Caco-2 (cell line): Measurements from ENCODE around the gene PTGES3L. TPM values are rescaled to one million over a fixed set of nuclear protein-coding genes. Genes with fewer than 3 reads are reported as not detected.

Experiments used
- BruUV-seq: library from RNA; stranded (reverse); fragments of 400-500 nt; replicated peaks from 2 replicates; lab custom pipeline; 2021; lab: Mats Ljungman, UMichigan
- CTCF ChIA-PET: fragments of 300-600 bp; sonication (Branson Sonifier 250); formaldehyde crosslinking; loops from one replicate; lab custom pipeline; 2022; ENCODE audit warnings: antibody characterized with exemption; lab: Charles Lee
- POLR2A ChIA-PET: fragments of 300-600 bp; sonication (Branson Sonifier 250); formaldehyde crosslinking; loops from one replicate; lab custom pipeline; 2022; ENCODE audit warnings: antibody characterized with exemption; lab: Charles Lee
- DNase-seq, 2 experiments: peaks; one replicate each; pipeline versions ENCODE4 v3.0.0 to v3.0.0-alpha.2; 2020 to 2022
- H3K27me3 ChIP-seq: replicated peaks from 2 replicates; pipeline ENCODE4 v1.6.0; 2011; ENCODE audit warnings: low read length; ENCODE audit not compliant: control insufficient read depth, insufficient read depth
- H3K36me3 ChIP-seq: 2 replicates; pipeline ENCODE4 v1.5.1; 2011; ENCODE audit warnings: low read length; ENCODE audit not compliant: control insufficient read depth, insufficient read depth
- H3K4me1 ChIP-seq: fragments of 250-450 bp; sonication (Bioruptor Pico); 2 replicates; pipeline ENCODE4 v1.5.1; 2020; ENCODE audit warnings: mild to moderate bottlenecking
- H3K4me3 ChIP-seq: 2 replicates; pipeline ENCODE4 v1.5.1; 2011; ENCODE audit warnings: low read depth, mild to moderate bottlenecking, control low read depth, low read length
- H3K9me3 ChIP-seq: fragments of 250-450 bp; sonication (Bioruptor Pico); 2 replicates; pipeline ENCODE4 v1.5.1; 2020; ENCODE audit warnings: mild to moderate bottlenecking, moderate library complexity
- H3K27ac Mint-ChIP-seq: one replicate; pipeline ENCODE4 v1.8.0; 2022; ENCODE audit warnings: mixed read lengths; ENCODE audit not compliant: unreplicated experiment
- H3K27me3 Mint-ChIP-seq: one replicate; pipeline ENCODE4 v1.8.0; 2022; ENCODE audit warnings: mixed read lengths; ENCODE audit not compliant: insufficient read depth, unreplicated experiment
- H3K36me3 Mint-ChIP-seq: one replicate; pipeline ENCODE4 v1.8.0; 2022; ENCODE audit warnings: mild to moderate bottlenecking, mixed read lengths; ENCODE audit not compliant: insufficient read depth, unreplicated experiment
- H3K4me1 Mint-ChIP-seq: one replicate; pipeline ENCODE4 v1.8.0; 2022; ENCODE audit warnings: low read depth, mixed read lengths; ENCODE audit not compliant: unreplicated experiment
- H3K4me3 Mint-ChIP-seq: one replicate; pipeline ENCODE4 v1.8.0; 2022; ENCODE audit warnings: mild to moderate bottlenecking, moderate library complexity, mixed read lengths; ENCODE audit not compliant: unreplicated experiment
- H3K9me3 Mint-ChIP-seq: one replicate; pipeline ENCODE4 v1.8.0; 2022; ENCODE audit warnings: mixed read lengths; ENCODE audit not compliant: unreplicated experiment
- intact Hi-C: fragments of 100-400 bp; cut with micrococcal nuclease; formaldehyde crosslinking; loops from one replicate; pipeline ENCODE4 v1.10.0; 2022; ENCODE audit not compliant: unreplicated experiment
- total RNA-seq: library from RNA; stranded (reverse); gene quantifications from 2 replicates; pipeline ENCODE4 v1.2.3, GENCODE V29; 2022
- TF ChIP-seq, protein P1 (sequence below), 2 experiments: fragments of 200-600 bp in 1 of 2; IDR thresholded peaks; 1 replicate in 1 of 2; 2 replicates in 1 of 2; pipeline versions ENCODE4 v1.5.1 to v1.8.0; 2011 to 2022; ENCODE audit warnings: antibody characterized with exemption in 1 of 2, control low read depth in 1 of 2, inconsistent platforms in 1 of 2, low read depth in 1 of 2, low read length in 1 of 2, mild to moderate bottlenecking in 1 of 2, moderate library complexity in 1 of 2; ENCODE audit not compliant: insufficient read depth in 1 of 2, severe bottlenecking in 1 of 2, unreplicated experiment in 1 of 2

PTGES3L gene
- total RNA-seq, 1 experiment from 2014 or later = 1.2 TPM

DNA sequence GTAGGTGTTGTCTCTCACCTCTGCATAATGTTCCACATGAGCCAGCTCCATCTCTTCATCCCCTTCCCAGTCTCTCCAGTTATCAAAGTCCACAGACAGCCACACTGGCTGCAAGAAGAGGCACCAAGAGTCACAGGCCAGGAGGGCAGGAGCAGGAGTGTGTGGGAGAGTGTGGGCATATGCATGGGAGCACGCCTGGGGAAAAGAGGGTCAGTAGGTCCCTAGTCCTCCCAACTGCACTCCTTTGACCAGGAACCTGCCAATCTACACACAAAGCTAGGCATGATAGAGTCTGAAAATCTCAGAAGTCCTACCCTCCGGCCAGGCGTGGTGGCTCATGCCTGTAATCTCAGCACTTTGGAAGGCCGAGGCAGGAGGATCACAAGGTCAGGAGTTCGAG lies 8.3 kb downstream of the PTGES3L start:
- Mint-ChIP-seq H3K36me3 (peaks cover 6% of the 10 kb centered on the region), H3K9me3 (no peaks in the 10 kb centered on the region), H3K4me3 (no peak overlapping the region), H3K27me3 (no peaks in the 10 kb centered on the region), H3K27ac (no peak overlapping the region), H3K4me1 (no peaks in the 10 kb centered on the region)
- ChIA-PET POLR2A (interaction anchor here (0.7 kb wide), 1 partner anchor 26 kb away, joined by 3 read pairs; the partner anchor contains the start of gene RPL27), CTCF (no interaction called here)
- intact Hi-C loops = no loop called here
- TF ChIP-seq, protein P1, sequence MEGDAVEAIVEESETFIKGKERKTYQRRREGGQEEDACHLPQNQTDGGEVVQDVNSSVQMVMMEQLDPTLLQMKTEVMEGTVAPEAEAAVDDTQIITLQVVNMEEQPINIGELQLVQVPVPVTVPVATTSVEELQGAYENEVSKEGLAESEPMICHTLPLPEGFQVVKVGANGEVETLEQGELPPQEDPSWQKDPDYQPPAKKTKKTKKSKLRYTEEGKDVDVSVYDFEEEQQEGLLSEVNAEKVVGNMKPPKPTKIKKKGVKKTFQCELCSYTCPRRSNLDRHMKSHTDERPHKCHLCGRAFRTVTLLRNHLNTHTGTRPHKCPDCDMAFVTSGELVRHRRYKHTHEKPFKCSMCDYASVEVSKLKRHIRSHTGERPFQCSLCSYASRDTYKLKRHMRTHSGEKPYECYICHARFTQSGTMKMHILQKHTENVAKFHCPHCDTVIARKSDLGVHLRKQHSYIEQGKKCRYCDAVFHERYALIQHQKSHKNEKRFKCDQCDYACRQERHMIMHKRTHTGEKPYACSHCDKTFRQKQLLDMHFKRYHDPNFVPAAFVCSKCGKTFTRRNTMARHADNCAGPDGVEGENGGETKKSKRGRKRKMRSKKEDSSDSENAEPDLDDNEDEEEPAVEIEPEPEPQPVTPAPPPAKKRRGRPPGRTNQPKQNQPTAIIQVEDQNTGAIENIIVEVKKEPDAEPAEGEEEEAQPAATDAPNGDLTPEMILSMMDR (IDR thresholded peaks at IDR 0.05; ENCODE audit: insufficient read depth in 1 of 2, low read depth in 1 of 2, low read length in 1 of 2, severe bottlenecking in 1 of 2, unreplicated experiment in 1 of 2) = no peak
- Histone ChIP-seq H3K36me3 (no peaks in the 10 kb centered on the region), H3K4me1 (no peaks in the 10 kb centered on the region), H3K4me3 (no peak overlapping the region), H3K9me3 (no peaks in the 10 kb centered on the region), H3K27me3 (no peaks in the 10 kb centered on the region)
- BruUV-seq = no TSS peak
- no peak for DNase-seq

DNA sequence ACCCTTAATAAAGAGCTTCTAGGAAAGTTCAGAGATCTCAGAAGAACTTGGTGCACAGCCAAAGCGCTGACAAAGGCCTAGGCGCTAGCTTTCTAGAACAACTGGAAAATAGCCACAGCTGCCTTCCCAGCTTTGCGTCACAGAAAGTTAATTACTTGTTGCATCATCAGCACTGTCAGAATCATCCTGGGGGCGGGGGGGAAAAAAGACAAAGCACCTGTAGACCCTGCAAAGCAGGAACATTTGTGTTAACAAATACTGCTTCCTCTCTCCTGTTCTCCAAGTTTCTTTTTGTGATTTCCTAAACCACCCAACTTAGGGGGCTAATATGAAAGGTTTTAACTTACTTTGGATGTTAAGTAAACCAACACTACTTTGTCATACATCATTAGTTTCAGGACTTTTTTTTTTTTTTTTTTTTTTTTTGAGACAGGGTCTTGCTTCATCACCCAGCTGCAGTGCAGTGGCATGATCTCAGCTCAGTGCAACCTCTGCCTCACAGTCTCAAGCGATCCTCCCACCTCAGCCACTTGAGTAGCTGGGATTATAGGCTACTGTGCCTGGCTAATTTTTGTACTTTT lies 10.8 kb downstream of the PTGES3L start:
- ChIA-PET CTCF (interaction anchor here (0.6 to 1.7 kb wide), 2 partner anchors 29 to 145 kb away, joined by 3 to 4 read pairs; partner anchors contain the start of gene RPL27), POLR2A (interaction anchor here (0.5 to 0.9 kb wide), 4 partner anchors 9 to 392 kb away, joined by 3 to 5 read pairs (median 4); partner anchors contain the start of gene TUBG1)
- Histone ChIP-seq H3K4me3 (no peak overlapping the region), H3K36me3 (no peaks in the 10 kb centered on the region), H3K4me1 (no peaks in the 10 kb centered on the region), H3K9me3 (no peaks in the 10 kb centered on the region), H3K27me3 (no peaks in the 10 kb centered on the region)
- Mint-ChIP-seq H3K36me3 (peaks cover 7% of the 10 kb centered on the region), H3K4me3 (no peak overlapping the region), H3K27me3 (no peaks in the 10 kb centered on the region), H3K9me3 (no peaks in the 10 kb centered on the region), H3K4me1 (no peaks in the 10 kb centered on the region), H3K27ac (no peak overlapping the region)
- TF ChIP-seq, protein P1 (IDR thresholded peaks at IDR 0.05; ENCODE audit: insufficient read depth in 1 of 2, low read depth in 1 of 2, low read length in 1 of 2, severe bottlenecking in 1 of 2, unreplicated experiment in 1 of 2) = no peak
- BruUV-seq = no TSS peak
- intact Hi-C loops = no loop called here
- DNase-seq = no peak

DNA sequence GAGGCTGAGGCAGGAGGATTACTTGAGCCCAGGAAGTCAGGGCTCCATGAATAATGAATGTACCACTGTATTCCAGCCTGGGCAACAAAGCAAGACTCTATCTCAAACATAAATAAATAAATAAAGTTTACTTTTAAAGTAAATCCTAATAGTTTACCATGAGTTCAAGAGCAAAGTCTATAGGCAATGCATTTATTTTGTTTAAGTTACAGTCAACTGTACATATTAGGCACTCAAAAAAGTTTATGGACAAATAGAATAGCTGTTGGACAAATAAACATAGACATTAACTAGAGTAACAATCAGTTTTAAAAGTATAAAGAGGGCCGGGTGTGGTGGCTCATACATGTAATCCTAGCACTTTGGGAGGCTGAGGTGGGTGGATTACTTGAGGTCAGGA lies 12.0 kb downstream of the PTGES3L start:
- no peak overlapping the region for H3K4me3 Mint-ChIP-seq
- TF ChIP-seq, protein P1 (IDR thresholded peaks at IDR 0.05; ENCODE audit: insufficient read depth in 1 of 2, low read depth in 1 of 2, low read length in 1 of 2, severe bottlenecking in 1 of 2, unreplicated experiment in 1 of 2) = no peak
- no peaks in the 10 kb centered on the region for H3K36me3 ChIP-seq
- H3K27ac Mint-ChIP-seq = no peak overlapping the region
- peaks cover 9% of the 10 kb centered on the region for H3K4me1 Mint-ChIP-seq
- no peak for DNase-seq
- H3K9me3 Mint-ChIP-seq = no peaks in the 10 kb centered on the region
- no TSS peak for BruUV-seq
- H3K36me3 Mint-ChIP-seq = peaks cover 16% of the 10 kb centered on the region
- H3K27me3 ChIP-seq = no peaks in the 10 kb centered on the region
- ChIA-PET POLR2A (no interaction called here), CTCF (no interaction called here)
- intact Hi-C loops = no loop called here
- H3K27me3 Mint-ChIP-seq = no peaks in the 10 kb centered on the region
- H3K4me3 ChIP-seq = no peak overlapping the region
- H3K4me1 ChIP-seq = no peaks in the 10 kb centered on the region
- H3K9me3 ChIP-seq = no peaks in the 10 kb centered on the region
